SH-SY5Y (cell line): ENCODE data around the gene CLIC3.

Source experiments
- GATA2 ChIP-seq: IDR thresholded peaks from 2 replicates; pipeline ENCODE4 v1.6.1; 2011; ENCODE audit warnings: mild to moderate bottlenecking, low read depth, low read length
- GATA3 ChIP-seq: IDR thresholded peaks from 2 replicates; pipeline ENCODE4 v1.6.1; 2011; ENCODE audit warnings: low read depth, mild to moderate bottlenecking, low read length, moderate library complexity

The CLIC3 gene

DNA sequence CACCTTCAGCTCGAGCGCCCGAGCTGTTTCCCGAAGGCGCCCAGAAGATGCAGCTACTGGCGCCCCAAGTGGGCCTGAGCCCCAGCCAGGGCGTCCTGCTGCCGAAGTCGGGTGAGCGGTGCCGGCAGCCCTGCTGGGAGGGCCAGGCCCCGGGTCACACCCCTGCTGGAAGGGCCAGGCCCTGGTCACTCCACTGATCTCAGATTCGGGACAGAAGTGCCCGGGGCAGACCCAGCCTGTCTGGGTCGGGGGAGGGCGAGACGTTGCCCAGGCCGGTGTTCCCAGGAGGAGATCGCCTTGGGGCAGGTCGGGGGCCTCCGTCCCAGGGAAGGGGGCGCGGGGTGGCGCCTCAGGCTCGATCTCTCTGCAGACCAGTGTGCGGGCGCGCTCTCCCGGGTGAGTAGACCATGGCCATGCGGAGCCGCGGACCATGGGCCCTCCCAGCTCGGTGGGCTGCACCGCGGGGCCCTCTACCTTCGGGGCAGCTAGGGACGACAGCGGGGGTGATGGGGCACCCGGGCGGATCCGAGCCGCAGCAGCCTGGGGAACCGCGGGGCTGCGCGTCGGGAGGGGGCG is 11.3 kb downstream of the CLIC3 start:
- TF ChIP-seq GATA3 = no peak
- no peak for TF ChIP-seq GATA2

DNA sequence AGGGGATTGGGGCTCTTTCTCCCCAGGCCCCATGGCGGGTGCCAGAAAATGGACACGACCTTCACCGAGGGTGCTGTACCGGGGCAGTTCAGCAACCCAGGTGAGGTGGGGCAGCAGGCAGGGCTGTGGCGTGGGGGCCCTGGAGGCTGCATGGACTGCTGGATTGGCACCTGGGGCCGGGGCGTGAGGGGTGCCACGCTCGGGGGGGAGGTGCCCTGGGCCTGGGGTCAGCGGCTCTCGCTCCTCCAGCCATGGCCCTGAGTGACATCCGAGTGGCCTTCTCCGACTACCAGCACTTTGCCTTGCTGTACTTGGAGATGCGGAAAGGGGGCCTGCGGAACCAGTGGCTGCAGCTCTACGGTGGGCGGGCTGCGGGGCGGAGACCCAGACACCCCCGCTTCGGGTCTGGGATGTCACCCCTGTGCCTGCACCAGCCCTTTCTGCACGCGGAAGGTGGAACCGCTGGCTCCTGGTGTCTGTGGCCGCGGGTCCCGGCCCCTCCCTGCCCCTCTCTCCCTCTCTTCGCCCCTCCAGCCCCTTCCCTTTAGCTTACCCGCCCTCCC is 11.8 kb downstream of the CLIC3 start:
- TF ChIP-seq GATA3 (no peak), GATA2 (no peak)

DNA sequence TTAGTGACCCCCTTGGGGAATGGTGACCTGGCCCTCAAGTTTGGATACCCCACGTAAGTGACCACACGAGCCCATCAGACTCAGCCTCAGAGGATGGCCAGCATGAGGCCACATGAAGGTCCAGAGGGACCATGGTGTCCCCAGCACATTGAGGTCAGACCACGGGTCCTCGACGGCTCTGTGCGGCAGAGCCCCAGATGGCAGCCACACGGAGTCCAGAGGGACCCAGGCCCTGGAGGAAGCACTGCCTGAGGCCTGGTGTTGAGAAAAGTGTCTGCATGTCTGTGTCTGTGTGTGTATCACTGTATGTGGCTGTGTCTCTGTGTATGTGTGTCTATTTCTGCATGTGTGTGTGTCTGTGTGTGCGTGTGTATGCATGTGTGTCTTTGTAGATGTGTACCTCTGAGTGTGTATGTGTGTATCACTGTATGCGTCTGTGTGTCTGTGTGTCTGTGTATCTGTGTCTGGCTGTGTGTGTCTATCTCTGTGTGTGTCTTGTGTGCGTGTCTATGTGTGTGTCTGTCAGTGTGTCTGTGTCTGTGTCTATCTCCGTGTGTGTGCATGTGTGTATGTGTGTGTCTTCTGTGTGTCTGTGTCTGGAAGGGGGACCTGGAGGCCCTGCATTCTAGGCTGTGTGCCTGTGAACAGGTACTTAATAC is 12.6 kb downstream of the CLIC3 start:
- TF ChIP-seq GATA3 (no peak), GATA2 (no peak)

DNA sequence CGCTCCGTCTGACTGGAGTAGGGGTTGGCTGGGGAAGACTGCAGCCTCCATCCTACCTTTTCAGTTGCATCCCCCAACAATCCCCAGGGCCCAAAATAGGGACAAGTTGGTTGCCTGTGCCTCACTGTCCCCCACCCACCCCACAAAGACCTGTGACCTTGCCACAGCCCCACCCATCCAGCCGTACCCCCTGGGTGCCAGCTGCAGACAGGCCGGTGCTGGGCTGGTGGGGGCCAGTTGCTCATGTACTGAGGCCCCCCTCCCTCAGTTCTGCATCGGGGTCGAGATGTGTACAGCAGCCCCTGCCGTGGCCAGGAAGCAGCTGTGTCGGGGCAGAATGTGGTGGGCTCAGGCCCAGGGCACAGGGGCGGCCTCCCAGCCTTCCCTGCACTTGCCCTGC is 13.2 kb downstream of the CLIC3 start:
- TF ChIP-seq GATA2 = no peak
- no peak for TF ChIP-seq GATA3

DNA sequence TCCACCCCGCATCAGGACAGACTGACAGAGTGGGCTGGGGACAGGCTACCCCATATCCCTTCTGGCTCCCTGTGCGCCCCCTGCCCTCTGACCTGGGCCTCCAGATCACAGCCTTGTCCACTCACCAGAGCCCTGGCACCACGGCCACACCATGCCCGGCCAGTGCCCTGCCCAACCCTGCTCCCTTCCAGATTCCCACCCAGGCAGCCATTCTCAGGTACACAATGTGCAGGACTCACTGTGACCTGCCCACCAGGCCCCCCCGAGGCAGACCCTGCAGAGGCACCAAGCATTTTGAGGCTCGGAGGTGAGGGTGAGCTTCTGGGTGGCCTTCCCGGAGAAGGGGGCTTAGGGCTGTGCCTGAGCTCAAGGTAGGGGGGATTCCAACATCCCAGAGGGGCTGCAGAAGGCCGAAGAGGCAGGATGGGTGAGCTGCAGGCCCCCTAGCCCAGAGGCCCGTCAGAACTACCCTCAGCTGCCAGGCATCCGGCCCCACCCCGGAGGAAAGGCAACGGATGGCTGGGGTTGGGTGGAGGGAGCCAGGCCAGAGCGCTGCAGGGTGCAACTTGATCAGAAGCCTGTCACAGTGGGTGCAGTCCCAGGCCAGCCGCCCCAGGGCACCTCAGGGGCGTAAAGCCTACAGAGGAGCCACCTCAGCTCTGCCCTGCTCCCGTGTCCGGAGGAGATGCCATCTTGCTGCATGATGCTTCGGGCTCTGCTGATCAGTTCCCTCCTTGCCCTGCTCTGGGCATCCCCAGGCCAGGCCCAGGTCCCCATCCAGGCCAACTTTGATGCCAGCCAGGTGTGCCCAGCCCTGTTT is 13.9 kb downstream of the CLIC3 start, which contains the start of gene LCNL1:
TSS of gene LCNL1 (plus strand) at position 762 of the 820 bp plus-strand sequence. CDS start 594 bp downstream, outside the sequence.
- TF ChIP-seq GATA2 (no peak), GATA3 (no peak)

DNA sequence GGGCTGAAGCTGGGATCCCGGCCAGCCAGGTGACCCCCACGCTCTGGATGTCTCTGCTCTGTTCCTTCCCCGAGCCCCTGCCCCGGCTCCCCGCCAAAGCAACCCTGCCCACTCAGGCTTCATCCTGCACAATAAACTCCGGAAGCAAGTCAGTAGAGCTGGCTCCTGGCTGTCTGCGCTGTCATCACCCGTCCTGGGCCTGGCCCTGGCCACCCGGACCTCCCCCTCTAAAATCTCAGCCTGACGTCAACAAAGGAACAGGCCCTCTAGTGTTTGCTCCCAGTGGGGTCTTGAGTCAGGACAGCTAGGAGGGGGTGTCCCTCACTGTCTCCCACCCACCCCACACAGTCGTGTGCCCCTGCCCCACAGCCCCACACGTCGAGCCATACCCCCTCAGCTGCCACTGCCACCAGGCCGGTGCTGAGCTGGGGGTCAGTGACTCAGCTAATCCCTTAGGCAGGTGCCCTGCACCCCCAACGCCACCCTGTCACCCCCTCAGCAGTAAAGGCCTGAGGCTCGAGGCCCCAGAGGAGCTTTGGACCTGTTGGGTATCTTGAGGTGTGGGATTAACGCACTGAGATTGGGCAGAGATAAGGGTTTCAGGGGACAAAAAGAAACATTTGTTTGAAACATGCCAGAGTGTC is 14.7 kb downstream of the CLIC3 start:
- TF ChIP-seq GATA2 (peak; percentile 75), GATA3 (no peak)

DNA sequence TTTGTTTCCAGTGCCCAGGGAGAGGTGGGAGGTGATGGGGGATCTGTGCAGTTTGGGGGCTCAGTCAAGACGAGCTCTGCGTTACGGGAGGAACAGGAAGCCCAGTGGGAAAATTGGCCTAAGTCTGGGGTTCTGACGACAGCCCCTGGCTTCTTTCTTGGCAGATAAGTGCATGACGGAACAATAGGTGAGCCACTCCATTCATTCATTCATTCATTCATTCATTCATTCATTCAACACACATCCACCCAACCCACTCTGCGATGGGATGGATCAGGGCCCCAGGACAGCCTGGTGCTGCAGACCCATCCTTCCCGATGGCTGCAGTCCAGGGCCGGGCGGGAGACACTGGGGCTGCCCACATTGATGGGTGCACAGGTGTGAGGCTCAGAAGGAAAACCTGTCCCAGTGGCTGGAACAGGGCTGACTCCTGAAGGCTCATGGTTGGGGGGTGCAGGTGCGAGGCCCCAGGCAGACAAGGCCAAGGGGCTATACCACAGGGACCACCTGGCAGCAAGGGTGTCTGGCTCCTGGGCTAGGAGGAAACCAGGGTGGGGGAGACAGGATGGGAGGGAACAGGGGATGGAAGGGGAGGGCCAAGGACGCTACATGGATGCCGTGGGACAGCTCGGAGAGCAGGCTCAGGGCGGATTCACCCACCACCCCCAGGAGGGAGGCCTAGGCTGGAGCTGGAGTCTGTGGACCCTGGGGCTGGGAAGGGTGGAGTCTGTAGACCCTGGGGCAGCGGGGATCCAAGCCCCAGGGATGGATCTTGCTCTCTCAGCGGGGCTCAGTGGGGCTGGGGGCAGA is 15.5 kb downstream of the CLIC3 start:
- TF ChIP-seq GATA2 (no peak), GATA3 (no peak)

DNA sequence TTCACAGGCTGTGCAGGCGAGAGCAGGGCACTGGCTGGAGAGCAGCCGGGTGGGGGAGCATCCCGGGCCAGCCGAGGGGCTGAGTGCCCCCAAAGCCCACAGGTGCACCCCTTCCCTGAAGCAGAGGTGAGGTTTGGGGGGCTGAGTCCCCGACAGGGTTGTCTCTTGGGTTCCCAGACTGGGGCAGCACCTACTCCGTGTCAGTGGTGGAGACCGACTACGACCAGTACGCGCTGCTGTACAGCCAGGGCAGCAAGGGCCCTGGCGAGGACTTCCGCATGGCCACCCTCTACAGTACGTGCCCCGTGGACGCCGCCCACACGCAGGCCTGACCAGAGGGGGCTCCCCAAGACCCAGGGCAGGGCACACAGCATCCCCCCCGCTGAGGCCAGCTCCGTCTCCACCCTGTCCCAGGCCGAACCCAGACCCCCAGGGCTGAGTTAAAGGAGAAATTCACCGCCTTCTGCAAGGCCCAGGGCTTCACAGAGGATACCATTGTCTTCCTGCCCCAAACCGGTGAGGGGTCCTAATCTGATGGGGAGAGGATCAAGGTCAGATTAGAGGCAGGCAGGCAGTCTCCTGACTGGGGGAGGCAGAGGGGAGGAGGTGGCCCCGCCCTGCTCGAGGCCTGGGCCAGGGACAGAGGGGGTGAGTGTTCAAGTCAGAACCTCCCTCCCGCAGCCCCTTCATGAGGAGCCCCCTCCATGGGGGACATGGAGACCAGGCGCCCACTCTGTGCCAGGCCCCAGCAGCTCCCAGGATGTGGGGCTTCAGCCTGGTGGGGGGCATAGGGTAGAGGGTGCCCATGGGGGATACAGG is 16.4 kb downstream of the CLIC3 start:
- TF ChIP-seq GATA2 (no peak), GATA3 (no peak)

DNA sequence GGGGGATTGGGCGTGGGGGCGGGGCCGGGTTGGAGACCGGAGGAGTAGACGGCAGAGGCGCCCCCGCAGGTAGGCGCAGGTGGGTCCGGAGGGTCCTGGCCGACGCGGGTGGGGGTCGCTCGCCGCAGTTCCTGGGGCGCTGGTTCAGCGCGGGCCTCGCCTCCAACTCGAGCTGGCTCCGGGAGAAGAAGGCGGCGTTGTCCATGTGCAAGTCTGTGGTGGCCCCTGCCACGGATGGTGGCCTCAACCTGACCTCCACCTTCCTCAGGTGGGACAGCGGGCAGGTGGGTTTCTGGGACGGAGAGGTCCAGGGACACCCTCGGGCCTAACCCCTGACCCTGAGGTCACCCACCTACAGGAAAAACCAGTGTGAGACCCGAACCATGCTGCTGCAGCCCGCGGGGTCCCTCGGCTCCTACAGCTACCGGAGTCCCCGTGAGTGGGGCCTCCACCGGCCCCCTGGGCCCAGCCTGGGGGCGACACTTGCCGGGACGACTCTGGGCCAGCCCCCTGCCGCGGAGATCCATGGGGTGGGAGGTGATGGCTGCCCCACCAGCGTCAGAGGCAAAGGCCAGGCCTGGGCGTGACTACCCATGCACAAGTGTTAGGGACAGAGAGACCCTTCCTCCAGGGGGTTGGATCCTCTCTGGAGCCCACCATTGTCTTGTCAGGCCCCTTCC is 17.4 kb downstream of the CLIC3 start:
- TF ChIP-seq GATA2 (no peak), GATA3 (no peak)

DNA sequence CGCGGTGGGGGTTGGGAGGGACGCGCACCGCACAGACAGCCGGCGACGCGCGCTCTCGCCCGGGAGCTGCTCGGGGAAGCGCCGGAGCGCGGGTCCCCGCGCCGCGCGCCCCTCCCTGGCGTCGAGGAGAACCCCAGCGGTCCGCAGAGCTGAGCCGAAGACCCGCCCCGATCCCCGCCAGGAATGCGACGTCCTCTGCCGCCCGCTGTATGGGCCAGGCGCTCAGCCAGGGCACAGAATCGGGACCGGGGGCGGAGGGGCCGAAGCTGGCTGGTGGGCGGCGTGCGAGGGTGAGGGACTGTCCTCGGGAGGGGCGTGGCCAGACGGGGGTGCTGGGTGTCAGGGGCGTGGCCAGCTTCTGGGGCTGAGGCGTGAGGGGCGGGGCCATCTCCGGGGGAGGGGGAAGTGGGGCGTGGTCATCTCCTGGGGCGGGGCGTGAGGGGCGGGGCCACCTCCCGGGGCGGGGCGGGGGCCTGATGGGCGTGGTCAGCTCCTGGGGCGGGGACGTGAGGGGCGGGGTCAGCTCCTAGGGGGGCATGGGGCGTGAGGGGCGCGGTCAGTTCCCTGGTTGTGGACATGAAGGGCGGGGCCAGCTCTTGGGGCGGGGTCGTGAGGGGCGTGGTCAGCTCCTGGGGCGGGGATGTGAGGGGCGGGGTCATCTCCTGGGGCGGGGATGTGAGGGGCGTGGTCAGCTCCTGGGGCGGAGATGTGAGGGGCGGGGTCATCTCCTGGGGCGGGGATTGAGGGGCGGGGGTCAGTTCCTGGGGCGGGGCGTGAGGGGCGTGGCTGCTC is 18.1 kb downstream of the CLIC3 start:
- no peak for TF ChIP-seq GATA3
- TF ChIP-seq GATA2 = no peak

DNA sequence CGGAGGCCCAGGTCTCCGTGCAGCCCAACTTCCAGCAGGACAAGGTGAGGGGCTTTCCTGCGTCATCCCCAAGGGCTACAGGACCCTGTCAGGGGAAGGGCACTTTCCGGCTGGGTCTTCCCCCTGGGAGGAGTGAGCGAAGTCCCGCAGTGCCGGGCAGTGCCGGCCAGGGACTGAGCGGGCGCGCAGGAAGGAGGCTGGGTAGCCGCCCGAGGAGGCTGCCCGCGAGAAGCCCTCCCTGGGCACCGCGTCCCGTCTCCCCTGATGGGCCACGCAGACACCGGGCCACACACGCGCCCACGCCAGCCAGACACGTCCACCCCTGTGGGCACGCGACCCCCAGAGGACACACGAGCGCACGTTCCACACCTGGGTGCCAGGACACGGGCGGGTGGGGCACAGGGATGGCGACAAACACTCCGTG is 18.7 kb downstream of the CLIC3 start:
- TF ChIP-seq GATA3 (no peak), GATA2 (no peak)
